Activated T-cell treated with anti-CD3 and anti-CD28 coated beads, Interleukin-2, amount 50 U/mL, for 24 hours (primary cell): ENCODE measurements around the gene CDK17.
"Not testable (repeated sequence)": the region's sequence is repeated elsewhere in the genome, so short reads cannot be mapped to it uniquely, and the experiment has no call there.

Experiments
- DNase-seq: peaks from one replicate; pipeline ENCODE4 v3.0.0-alpha.2; 2020
- H3K27ac Mint-ChIP-seq: 2 replicates; pipeline ENCODE4 v1.8.0; 2020; ENCODE audit warnings: mild to moderate bottlenecking, mixed read lengths
- H3K27me3 Mint-ChIP-seq: 2 replicates; pipeline ENCODE4 v1.8.0; 2020; ENCODE audit warnings: mixed read lengths
- H3K36me3 Mint-ChIP-seq: 2 replicates; pipeline ENCODE4 v1.8.0; 2020; ENCODE audit warnings: low read depth, mixed read lengths
- H3K4me1 Mint-ChIP-seq: 2 replicates; pipeline ENCODE4 v1.8.0; 2020; ENCODE audit warnings: low read depth, mixed read lengths
- H3K4me3 Mint-ChIP-seq: 2 replicates; pipeline ENCODE4 v1.8.0; 2020; ENCODE audit warnings: mild to moderate bottlenecking, moderate library complexity, mixed read lengths
- H3K9me3 Mint-ChIP-seq: 2 replicates; pipeline ENCODE4 v1.8.0; 2020; ENCODE audit warnings: mixed read lengths

The CDK17 gene

GRCh38 chr12:96403870-96404269 is 3.6 kb upstream of the CDK17 start:
- no peak for DNase-seq
- Mint-ChIP-seq H3K27ac (no peak overlapping the region), H3K4me1 (peaks cover 18% of the 10 kb centered on the region), H3K9me3 (no peaks in the 10 kb centered on the region), H3K36me3 (peaks cover 13% of the 10 kb centered on the region), H3K4me3 (no peak overlapping the region), H3K27me3 (no peaks in the 10 kb centered on the region)

GRCh38 chr12:96402522-96402921 is 2.3 kb upstream of the CDK17 start:
- not testable (repeated sequence) for DNase-seq, H3K4me3 Mint-ChIP-seq, H3K27ac Mint-ChIP-seq, H3K27me3 Mint-ChIP-seq, H3K9me3 Mint-ChIP-seq
- peaks cover 27% of the 10 kb centered on the region for H3K4me1 Mint-ChIP-seq
- peaks cover 20% of the 10 kb centered on the region for H3K36me3 Mint-ChIP-seq

- Mint-ChIP-seq H3K4me3 (no peak overlapping the region), H3K9me3 (no peaks in the 10 kb centered on the region), H3K27me3 (no peaks in the 10 kb centered on the region), H3K27ac (peak overlapping the region; percentile 94), H3K36me3 (peaks cover 20% of the 10 kb centered on the region), H3K4me1 (peaks cover 31% of the 10 kb centered on the region)
- DNase-seq = no peak
These were observed 1.8 kb upstream of the CDK17 start for GRCh38 chr12:96402061-96402460.

- Mint-ChIP-seq H3K4me3 (peak overlapping the region; percentile 88), H3K4me1 (peaks cover 39% of the 10 kb centered on the region), H3K36me3 (peaks cover 20% of the 10 kb centered on the region), H3K27me3 (no peaks in the 10 kb centered on the region), H3K9me3 (no peaks in the 10 kb centered on the region), H3K27ac (peak overlapping the region; percentile 94)
- peak; percentile 60 for DNase-seq
These were observed 1.0 kb upstream of the CDK17 start for GRCh38 chr12:96401076-96401871.

- H3K9me3 Mint-ChIP-seq = no peaks in the 10 kb centered on the region
These were observed 414 bp upstream of the CDK17 start for GRCh38 chr12:96400631-96401075.

GRCh38 chr12:96399120-96399918 is 920 bp downstream of the CDK17 start:
- peak overlapping the region; percentile 93 for H3K27ac Mint-ChIP-seq
- H3K36me3 Mint-ChIP-seq = peaks cover 24% of the 10 kb centered on the region
- H3K9me3 Mint-ChIP-seq = no peaks in the 10 kb centered on the region
- DNase-seq = peak; percentile 82
- peaks cover 52% of the 10 kb centered on the region for H3K4me1 Mint-ChIP-seq
- peak overlapping the region; percentile 88 for H3K4me3 Mint-ChIP-seq
- no peaks in the 10 kb centered on the region for H3K27me3 Mint-ChIP-seq

More at GRCh38 chr12:96400631-96401075, 414 bp upstream of the CDK17 start:
- H3K36me3 Mint-ChIP-seq = peaks cover 20% of the 10 kb centered on the region
- peak overlapping the region; percentile 94 for H3K27ac Mint-ChIP-seq
- peaks cover 45% of the 10 kb centered on the region for H3K4me1 Mint-ChIP-seq
- no peaks in the 10 kb centered on the region for H3K27me3 Mint-ChIP-seq
- DNase-seq = no peak
- H3K4me3 Mint-ChIP-seq = peak overlapping the region; percentile 88

GRCh38 chr12:96398424-96399119 is 1.7 kb downstream of the CDK17 start:
- Mint-ChIP-seq H3K4me1 (peaks cover 49% of the 10 kb centered on the region), H3K27me3 (no peaks in the 10 kb centered on the region), H3K36me3 (peaks cover 24% of the 10 kb centered on the region), H3K4me3 (peak overlapping the region; percentile 88), H3K9me3 (no peaks in the 10 kb centered on the region), H3K27ac (peak overlapping the region; percentile 93)
- DNase-seq = no peak

GRCh38 chr12:96397756-96398423 is 2.3 kb downstream of the CDK17 start:
- Mint-ChIP-seq H3K27ac (peak overlapping the region; percentile 93), H3K9me3 (no peaks in the 10 kb centered on the region), H3K4me3 (peak overlapping the region; percentile 88), H3K27me3 (no peaks in the 10 kb centered on the region), H3K4me1 (peaks cover 51% of the 10 kb centered on the region), H3K36me3 (peaks cover 24% of the 10 kb centered on the region)
- no peak for DNase-seq

- Mint-ChIP-seq H3K4me1 (peaks cover 54% of the 10 kb centered on the region), H3K9me3 (no peaks in the 10 kb centered on the region), H3K4me3 (peak overlapping the region; percentile 88), H3K27me3 (no peaks in the 10 kb centered on the region), H3K36me3 (peaks cover 24% of the 10 kb centered on the region), H3K27ac (peak overlapping the region; percentile 67)
- DNase-seq = no peak
These were observed 3.3 kb downstream of the CDK17 start for GRCh38 chr12:96396914-96397313.

GRCh38 chr12:96396209-96396608 is 4.0 kb downstream of the CDK17 start:
- Mint-ChIP-seq H3K27me3 (no peaks in the 10 kb centered on the region), H3K36me3 (peaks cover 25% of the 10 kb centered on the region), H3K27ac (no peak overlapping the region), H3K9me3 (no peaks in the 10 kb centered on the region), H3K4me1 (peaks cover 50% of the 10 kb centered on the region), H3K4me3 (no peak overlapping the region)
- no peak for DNase-seq

- H3K27ac Mint-ChIP-seq = peak overlapping the region; percentile 28
- H3K4me1 Mint-ChIP-seq = peaks cover 48% of the 10 kb centered on the region
- peaks cover 22% of the 10 kb centered on the region for H3K36me3 Mint-ChIP-seq
- DNase-seq = no peak
- no peak overlapping the region for H3K4me3 Mint-ChIP-seq
- H3K9me3 Mint-ChIP-seq = no peaks in the 10 kb centered on the region
- no peaks in the 10 kb centered on the region for H3K27me3 Mint-ChIP-seq
These were observed 5.0 kb downstream of the CDK17 start for GRCh38 chr12:96395236-96395635.

- Mint-ChIP-seq H3K4me1 (peaks cover 56% of the 10 kb centered on the region), H3K36me3 (peaks cover 18% of the 10 kb centered on the region)
- not testable (repeated sequence) for H3K27ac Mint-ChIP-seq, H3K4me3 Mint-ChIP-seq, H3K27me3 Mint-ChIP-seq, H3K9me3 Mint-ChIP-seq, DNase-seq
These were observed 7.0 kb downstream of the CDK17 start for GRCh38 chr12:96393229-96393628.

GRCh38 chr12:96392397-96392796 is 7.8 kb downstream of the CDK17 start:
- H3K36me3 Mint-ChIP-seq = peaks cover 20% of the 10 kb centered on the region
- H3K27ac Mint-ChIP-seq = no peak overlapping the region
- no peak for DNase-seq
- peaks cover 56% of the 10 kb centered on the region for H3K4me1 Mint-ChIP-seq
- H3K9me3 Mint-ChIP-seq = no peaks in the 10 kb centered on the region
- H3K4me3 Mint-ChIP-seq = no peak overlapping the region
- H3K27me3 Mint-ChIP-seq = no peaks in the 10 kb centered on the region

GRCh38 chr12:96387981-96388380 is 12.3 kb downstream of the CDK17 start:
- Mint-ChIP-seq H3K4me1 (peaks cover 62% of the 10 kb centered on the region), H3K36me3 (peaks cover 34% of the 10 kb centered on the region), H3K4me3 (no peak overlapping the region), H3K27ac (peak overlapping the region; percentile 26), H3K9me3 (no peaks in the 10 kb centered on the region), H3K27me3 (no peaks in the 10 kb centered on the region)
- DNase-seq = no peak
